Activated CD8-positive, alpha-beta memory T cell treated with anti-CD3 and anti-CD28 coated beads for 1 hour (primary cell): ENCODE measurements around the gene NAA38.
"Not testable (repeated sequence)": the region's sequence is repeated elsewhere in the genome, so short reads cannot be mapped to it uniquely, and the experiment has no call there.

Source experiments
- DNase-seq, 2 donors: peaks; one replicate each; pipeline ENCODE4 v3.0.0-alpha.2; 2020; ENCODE audit warnings: low read depth in 1 of 2; ENCODE audit errors: extremely low read depth in 1 of 2

NAA38 gene

DNA sequence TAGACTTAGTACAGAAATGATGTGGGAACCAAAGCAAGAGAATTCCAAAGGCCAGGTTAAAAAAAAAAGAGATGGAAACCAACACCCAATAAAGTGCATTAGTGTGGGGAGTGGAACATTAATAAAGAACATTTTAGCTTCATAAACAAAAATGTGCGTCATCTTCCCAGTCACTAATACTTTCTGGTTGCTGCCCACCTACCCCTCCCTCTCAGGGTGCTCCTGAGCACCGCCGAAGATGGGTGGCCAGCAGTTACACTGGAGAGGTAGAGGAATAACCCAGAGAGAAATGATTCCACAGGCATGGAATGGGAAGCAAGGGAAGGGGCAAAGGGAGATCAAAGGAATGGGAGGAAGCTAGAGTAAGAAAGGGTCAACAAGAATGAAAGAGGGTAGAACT is 25.3 kb upstream of the NAA38 start:
- no peak for DNase-seq

DNA sequence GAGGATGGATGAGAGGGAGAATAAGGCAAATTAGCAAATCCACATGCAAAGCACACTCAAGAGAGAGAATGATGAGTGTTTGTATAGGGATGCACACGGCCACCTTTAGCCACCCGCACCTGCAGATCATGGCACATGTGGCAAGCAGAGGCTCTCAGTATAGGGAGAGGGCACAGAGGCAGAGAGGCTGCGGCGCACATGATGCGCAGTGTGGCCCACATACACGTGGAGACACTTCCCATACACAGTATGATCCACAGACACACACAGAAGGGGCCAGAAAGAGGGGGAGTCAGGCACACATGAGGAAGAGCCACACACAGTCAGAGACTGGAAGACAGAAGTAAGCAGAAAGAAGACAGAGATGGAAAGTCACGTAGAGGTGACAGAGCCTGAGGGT is 24.7 kb upstream of the NAA38 start:
- DNase-seq: no peak

DNA sequence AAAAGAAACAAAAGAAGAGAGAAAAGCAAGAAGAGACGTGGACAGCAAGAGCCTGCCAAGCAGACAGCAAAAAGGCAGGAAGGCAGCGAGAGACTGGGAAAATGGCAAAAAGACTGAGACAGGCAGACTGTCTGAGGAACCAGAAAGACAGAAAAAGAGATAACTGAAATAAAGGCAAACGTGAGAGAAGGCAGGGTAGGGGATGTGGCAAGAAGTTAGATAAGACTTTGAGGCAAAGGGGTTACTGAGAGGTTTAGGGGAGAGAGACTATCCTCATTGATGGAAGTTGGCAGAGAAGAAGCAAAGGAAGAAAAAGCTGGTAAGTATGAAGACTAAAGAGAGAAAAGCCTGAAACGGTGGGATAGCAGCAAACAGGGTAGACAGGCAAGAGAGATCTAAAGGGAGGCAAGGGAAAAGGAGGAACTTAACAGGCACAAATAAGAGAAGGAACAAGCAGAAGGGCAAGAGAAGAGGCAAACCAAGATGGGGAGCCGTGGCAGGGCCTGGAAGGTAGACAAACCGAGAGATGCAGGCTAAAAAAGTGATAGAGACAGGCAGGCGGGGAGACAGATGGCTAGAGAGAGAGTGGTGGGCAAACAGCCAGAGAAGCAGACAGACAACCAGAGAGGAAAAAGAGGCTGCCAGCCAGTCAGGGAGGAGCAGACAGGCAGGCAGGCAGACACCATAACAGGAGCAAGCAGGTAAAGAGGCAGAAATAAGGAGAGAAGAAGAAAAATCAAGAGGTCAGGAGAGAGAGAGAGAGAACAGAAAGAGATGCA is 24.1 kb upstream of the NAA38 start:
- no peak for DNase-seq

DNA sequence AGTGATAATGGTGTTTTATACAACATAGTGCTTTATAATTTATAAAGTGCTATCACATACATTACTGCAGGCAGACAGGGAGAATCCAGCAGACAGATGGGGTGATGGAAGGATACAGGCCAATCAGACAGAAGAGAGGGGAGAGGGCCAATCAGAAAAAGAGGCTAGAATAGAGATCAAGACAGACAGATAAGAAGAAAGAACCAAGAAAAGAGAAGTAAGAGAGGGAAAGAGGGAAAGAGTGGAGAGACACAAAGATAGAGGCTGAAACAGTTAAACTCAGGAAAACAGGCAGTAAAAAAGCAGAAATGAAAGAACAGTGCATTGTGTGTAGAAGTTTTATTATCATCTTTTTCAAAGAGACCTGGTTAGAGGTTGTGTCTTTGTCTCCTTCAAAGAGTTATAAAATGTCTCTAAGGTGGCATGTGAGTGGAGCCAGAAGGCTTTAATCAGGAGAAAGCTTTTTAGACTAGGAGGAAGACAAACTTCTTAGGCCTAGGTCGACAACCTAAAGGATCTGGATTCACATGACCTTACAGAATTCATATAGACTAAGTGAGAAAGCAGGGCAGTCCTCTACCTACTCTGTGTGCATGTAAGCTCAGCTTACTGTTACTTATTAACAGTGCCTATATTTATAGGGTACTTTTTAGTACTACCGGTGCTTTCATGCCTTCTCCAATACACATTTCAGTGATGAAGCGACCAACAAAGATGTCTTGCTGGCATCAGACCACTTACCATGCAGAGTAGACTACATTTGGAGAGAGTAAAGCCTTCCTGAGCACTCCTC is 22.9 kb upstream of the NAA38 start:
- DNase-seq: no peak

DNA sequence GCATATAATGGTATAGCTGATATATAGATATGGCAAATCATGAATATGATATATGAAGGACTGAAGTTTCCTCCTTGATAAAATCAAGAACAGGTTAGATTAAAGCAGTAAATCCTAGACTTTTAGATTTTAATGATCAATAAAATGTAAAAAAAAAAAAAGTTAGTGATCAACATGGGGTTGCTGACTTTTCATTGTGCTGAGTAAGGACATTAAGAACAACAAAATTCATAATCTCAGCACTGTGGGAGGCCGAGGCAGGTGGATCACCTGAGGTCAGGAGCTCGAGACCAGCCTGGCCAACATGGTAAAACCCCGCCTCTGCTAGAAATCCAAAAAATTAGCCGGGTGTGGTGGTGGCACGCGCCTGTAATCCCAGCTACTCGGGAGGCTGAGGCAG is 20.9 kb upstream of the NAA38 start:
- no peak for DNase-seq

DNA sequence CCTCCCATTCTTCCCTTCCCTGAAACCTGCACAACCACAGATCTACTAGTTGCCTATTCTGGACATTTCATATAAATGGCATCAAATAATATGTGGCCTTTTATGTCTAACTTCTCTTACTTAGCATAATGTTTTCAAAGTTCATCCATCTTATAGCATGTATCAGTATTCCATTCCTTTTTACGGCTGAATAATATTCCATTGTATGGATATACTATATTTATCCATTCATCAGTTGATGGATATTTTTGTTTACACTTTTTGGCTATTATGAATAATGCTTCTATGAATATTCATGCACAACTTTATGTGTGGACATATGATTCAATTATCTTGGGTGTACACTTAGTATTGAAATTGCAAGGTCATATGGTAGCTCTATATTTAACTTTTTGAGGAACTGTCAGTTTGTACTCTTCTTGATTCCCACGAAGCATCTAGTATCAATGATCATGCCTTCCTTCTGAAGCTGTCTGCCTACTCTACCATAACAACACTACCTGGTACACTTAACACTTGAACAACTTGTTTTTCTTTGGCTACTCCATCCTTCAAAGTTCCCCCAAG is 18.5 kb upstream of the NAA38 start:
- DNase-seq: no peak

DNA sequence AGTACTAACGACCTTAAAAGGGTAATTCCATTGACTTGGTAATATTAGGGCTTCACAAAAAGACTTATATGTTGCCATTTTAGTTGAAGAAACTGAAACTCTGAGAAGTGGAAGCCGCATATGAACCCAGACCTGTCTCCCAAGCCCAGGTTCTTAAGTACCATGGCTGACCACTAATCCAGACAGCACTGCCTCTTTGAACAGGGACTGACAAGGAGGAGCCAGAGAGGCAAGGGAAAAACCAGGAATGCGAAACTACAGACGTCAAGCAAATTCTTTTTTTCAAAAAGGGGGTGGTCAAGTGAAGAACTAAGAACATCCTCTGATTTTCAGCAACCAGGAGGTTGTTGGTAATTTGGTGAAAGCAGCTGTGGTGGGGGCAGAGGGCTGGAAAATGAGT is 15.7 kb upstream of the NAA38 start:
- no peak for DNase-seq

DNA sequence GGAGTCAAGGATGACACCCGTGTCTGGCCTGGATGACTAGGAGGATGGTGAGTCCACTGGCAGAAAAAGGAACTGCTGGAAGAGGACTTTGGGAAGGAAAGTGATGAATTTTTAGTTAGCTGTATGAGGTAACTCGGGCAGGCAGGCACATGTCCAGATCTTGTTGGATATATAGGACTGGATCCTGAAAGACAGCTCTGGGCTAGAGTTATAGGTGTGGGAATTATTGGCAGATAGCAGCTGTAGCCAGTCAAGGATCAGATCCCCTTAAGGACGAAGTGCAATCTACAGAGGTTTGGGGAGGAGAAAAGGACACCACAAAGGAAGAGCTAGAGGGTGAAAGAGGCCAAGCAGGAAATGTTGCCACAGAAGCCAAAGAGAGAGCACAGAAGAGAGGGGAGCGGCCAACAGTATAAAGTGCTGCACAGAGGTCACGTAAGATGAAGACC is 10.5 kb upstream of the NAA38 start:
- DNase-seq: no peak

DNA sequence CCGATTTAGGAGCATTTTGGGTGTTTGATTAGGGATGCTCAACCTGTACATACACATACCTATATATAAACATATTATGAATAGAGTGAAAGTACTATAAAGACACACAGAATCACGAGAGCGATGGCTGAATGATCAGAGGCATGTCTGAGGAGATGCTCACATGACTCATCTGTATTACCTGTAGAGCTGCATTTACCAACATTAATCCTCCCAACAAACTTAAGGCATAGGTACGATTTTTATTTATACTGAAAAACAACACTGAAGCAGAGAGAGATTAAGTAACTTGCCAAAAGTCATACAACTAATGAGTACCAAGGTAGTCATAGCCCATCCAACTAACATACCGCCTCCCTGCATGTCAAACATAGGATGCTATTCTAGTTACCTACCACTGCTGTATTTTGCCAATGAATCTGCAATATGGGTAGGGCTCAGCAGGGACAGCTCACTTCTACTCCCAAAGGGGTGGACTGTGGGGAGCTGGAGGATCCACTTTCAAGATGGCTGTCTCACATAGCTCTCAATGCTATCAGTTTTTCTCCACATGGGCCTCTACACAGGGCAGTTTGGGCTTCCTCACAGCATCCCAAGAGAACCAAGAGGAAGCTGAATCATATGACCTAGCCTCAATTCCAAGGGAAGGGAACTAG is 7.8 kb upstream of the NAA38 start:
- no peak for DNase-seq

DNA sequence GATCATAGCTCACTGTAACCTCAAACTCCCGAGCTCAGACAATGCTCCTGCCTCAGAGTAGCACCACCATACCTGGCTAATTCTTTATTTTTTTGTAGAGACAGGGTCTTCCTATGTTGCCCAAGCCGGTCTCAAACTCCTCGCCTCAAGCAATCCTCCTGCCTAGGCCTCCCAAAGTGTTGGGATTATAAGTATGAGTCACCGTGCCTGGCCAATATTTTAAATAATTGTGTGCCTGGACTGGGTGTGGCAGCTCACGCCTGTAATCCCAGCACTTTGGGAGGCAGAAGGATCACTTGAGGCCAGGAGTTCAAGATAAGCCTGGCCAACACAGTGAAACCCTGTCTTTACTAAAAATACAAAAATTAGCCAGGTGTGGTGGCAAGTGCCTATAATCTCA is 7.0 kb upstream of the NAA38 start:
- not testable (repeated sequence) for DNase-seq

DNA sequence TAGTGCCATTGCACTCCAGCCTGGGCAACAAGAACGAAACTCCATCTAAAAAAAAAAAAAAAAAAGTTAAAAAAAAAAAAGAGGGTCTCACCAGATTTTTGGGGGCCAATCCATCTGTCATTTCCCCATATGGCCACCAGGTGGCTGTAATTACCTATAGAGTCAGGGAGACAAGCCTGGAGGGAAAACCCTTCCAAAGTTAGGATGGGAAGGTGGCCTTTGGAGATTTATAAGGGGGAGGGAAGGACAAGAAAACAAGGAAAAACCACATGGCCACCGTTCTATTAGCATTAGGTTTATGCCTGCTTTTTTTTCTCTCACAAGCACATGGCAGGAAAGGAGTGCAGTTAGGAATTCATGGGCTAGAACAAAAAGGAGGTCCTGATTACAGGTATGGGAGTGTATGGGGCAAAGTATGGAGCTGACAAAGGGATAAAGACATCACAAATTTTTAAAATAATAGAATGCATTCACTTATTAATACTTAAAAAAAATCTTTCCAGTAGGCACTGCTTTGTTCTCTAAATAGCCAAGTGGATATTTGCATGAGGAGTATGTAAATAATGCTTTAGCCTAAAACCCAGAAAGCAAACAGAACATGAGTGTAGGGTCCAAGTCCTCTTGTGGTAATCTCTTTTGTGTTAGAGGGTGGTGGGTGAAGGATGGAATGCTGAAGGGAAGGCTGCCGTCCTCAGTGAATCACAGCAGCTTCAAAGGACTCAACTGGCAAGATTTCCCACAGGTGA is 5.5 kb upstream of the NAA38 start:
- no peak for DNase-seq

DNA sequence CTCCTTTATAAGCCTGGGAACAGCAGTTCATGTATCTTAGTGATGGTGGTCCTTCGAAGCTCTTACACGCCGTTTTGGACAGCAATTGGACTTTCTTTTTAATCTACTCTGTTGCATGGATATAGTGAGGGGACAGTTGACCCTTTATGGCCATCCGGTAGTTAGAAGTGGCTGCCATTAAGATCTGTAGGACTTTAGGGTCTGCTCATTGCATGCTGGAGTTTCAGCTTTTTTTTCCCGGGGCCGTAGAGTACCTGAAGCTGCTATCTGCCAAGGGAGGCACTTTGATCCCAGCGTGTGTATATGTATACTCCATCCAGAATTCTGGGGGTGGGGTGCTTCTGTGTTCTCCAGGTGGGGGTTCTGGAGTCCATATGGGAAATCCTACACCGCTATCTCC is 1.7 kb upstream of the NAA38 start:
- no peak for DNase-seq

DNA sequence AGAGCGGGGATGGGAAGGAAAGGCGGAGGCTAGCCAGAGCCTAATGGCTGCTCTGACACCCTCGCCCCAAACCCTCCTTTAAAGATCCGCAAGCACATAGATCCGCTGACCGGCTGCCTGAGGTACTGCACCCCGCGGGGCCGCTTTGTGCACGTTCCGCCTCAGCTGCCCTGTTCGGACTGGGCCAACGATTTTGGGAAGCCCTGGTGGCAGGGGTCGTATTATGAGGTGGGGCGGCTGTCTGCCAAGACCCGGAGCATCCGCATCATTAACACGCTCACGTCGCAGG is 1.1 kb upstream of the NAA38 start:
- DNase-seq: no peak

DNA sequence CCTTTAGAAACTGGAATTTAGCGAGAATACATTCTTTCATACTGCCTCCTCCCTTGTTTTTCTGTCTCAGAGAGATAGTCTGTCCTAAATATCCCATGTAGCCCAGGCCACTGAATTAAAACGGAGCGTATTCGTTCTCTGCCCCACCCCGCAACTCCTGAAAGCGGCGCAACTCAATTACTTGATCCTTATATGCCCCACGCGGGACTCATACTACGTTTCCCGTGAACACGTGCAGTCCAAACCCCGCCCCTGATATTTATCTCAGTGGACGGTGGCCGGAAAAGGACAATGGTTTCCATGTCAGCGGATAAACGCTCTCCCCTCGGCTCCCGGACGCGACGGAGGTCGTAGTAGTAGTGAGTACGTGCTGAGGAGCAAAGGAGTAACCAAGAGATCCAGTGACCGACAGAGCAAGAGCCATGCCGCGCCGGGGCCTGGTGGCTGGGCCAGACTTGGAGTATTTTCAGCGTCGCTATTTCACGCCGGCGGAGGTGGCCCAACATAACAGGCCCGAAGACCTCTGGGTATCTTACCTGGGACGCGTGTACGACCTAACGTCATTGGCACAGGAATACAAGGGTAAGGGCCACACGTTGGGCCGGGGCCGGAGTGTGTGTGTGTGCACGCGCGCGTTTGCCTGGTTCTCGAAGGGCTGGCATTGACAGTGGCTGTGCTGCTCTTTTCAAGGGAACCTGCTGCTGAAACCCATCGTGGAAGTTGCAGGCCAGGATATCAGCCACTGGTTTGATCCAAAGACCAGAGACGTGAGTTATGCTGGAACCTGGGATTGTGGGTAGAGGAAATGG is 558 bp upstream of the NAA38 start, which contains the start of gene CYB5D1:
TSS of gene CYB5D1 (plus strand) at position 291 of the 809 bp plus-strand sequence. CDS start at position 423, 132 bp downstream.
- peak; percentile 76 to 78 for DNase-seq

DNA sequence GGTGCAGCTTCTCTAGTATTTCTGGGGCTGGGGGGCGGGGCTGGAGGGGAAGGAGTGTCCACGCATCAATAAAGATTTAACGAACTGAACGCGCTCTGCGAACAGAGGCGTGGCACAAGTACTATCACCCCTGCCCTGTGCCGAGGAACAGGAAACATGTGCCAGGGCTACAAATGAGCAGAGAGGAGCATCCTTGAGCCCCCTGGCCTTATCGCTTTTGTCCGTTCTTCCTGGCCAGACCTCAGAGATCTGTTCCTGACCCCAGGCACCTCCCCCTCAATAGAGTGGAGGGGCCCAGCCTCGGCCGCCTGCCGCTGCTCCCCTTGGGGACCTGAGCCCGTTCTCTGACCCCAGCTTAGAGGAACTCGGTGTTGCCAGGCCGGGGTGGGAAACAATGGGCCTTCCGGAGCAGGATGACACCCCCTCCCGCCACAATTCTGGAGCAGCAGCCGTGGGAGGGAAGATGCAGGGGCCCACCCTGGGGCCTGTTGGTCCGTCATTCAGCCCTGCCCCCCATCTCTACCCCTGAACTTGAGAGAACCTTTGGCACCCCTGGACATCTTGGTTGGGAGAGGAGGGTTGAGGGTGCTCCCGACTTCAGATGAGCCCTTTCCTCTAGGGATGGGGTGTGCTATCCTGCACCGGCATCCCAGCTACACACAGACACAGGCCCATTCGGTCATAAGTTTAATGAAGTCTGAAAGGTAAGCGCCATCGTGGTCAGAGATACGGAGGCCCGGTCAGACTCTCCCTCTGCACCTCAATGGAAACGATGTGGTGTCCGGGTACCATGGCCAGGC is 1.1 kb downstream of the NAA38 start:
- DNase-seq: no peak

DNA sequence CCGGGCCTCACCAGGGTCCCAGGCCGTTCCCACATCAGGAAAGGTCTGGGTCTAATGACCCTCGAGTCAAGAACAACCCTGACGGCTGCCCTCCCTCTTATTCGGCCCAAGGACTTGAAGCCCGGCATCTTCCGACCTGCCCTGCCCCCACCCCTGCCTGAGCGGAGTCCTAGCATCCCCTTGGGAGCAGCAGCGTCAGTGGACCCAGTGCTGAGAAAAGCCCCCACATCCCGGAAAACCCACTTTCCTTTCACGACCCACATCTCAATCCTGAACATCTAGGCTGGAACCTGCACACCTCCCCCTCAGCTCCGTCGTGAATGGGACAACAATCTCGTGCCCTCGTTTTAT is 1.7 kb downstream of the NAA38 start:
- DNase-seq: no peak

DNA sequence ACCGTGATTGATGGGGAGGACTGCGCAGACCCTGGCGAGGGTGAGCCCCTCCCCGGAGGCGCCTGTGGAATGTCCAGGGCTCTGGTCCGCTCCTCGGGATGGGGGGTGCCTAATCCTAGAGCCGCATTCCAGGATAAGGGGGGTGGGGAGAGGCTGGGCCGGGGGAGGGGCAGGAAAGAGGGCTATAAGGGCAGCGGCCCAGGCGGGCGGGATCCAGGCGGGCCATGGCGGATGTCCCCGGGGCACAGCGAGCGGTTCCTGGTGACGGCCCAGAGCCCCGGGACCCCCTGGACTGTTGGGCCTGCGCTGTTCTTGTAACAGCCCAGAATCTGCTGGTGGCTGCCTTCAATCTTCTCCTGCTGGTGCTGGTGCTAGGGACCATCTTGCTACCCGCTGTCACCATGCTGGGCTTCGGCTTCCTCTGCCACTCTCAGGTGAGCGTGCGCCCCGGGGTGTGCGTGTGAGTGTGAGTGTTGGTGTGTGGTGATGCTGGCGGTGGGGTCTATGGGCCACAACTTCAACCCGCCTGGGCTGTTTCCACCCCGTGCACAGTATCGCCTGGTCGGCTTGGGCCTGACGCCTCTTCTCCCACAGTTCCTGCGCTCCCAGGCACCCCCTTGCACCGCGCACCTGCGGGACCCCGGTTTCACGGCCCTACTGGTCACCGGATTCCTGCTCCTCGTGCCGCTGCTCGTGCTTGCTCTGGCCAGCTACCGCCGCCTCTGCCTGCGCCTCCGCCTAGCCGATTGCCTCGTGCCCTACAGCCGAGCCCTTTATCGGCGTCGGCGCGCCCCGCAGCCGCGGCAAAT is 2.3 kb downstream of the NAA38 start, which contains the start of gene TMEM88:
TSS of gene TMEM88 (plus strand) at position 216 of the 809 bp plus-strand sequence. CDS start at position 225, 9 bp downstream.
- no peak for DNase-seq

DNA sequence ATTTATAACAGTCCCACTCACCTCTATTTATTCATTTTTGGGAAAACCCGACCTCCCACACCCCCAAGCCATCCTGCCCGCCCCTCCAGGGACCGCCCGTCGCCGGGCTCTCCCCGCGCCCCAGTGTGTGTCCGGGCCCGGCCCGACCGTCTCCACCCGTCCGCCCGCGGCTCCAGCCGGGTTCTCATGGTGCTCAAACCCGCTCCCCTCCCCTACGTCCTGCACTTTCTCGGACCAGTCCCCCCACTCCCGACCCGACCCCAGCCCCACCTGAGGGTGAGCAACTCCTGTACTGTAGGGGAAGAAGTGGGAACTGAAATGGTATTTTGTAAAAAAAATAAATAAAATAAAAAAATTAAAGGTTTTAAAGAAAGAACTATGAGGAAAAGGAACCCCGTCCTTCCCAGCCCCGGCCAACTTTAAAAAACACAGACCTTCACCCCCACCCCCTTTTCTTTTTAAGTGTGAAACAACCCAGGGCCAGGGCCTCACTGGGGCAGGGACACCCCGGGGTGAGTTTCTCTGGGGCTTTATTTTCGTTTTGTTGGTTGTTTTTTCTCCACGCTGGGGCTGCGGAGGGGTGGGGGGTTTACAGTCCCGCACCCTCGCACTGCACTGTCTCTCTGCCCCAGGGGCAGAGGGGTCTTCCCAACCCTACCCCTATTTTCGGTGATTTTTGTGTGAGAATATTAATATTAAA is 3.1 kb downstream of the NAA38 start:
- DNase-seq: no peak
